ENCODE data around the gene CCN5. TPM values are rescaled to one million over a fixed set of nuclear protein-coding genes. Genes with fewer than 3 reads are reported as not detected.

The CCN5 gene
- total and polyA plus RNA-seq, 2 of the 13 experiments (the other 11 are each of a cell fraction or from before 2014, with no cell fraction given): 0.12 TPM; not detected in 1

DNA sequence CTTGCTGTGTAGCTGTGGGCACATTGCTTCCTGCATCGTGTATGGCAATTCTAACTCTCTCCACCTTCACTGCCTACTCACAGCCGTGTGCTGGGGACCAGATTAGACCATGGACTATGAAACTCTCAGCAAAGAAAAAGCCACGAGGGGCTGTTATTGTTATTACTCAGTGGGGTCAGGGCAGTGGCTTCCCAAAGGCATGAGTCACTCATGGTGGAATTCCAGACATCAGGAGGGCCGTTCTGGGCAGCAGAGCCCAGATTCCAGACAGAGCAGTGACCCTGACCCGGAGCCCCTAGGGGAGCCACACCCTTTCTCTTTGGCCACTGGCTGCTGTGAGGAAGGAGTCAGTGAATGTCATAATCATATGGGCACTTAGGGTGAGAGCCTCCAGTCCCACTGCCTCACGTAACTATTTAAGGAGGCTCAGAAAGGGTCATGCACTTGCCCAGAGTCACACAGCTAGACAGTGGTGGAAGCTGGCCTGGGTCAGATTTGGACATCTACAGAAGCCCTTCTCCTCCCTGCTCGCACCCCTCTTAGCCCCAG is 22.2 kb upstream of the CCN5 start (continued):
- TF ChIP-seq SETDB1 (CRISPR knock-in tag; IDR thresholded peaks at IDR 0.05; ENCODE audit: borderline replicate concordance): no peak
- no peak for TF ChIP-seq ZNF296 (CRISPR knock-in tag; conservative IDR thresholded peaks at IDR 0.05)
- no peak for TF ChIP-seq NR2C2 (CRISPR knock-in tag; IDR thresholded peaks at IDR 0.05; ENCODE audit: borderline replicate concordance)
- TF ChIP-seq ZNF335 (CRISPR knock-in tag; IDR thresholded peaks at IDR 0.05): peak; percentile 41; the same call in 1 of the 2 replicates
- no peak for TF ChIP-seq GTF3A (CRISPR knock-in tag; conservative IDR thresholded peaks at IDR 0.05)
- TF ChIP-seq ZNF747 (CRISPR knock-in tag; IDR thresholded peaks at IDR 0.05; ENCODE audit: borderline replicate concordance): peak; percentile 29; the same call in 1 of the 2 replicates
- TF ChIP-seq, protein P1, sequence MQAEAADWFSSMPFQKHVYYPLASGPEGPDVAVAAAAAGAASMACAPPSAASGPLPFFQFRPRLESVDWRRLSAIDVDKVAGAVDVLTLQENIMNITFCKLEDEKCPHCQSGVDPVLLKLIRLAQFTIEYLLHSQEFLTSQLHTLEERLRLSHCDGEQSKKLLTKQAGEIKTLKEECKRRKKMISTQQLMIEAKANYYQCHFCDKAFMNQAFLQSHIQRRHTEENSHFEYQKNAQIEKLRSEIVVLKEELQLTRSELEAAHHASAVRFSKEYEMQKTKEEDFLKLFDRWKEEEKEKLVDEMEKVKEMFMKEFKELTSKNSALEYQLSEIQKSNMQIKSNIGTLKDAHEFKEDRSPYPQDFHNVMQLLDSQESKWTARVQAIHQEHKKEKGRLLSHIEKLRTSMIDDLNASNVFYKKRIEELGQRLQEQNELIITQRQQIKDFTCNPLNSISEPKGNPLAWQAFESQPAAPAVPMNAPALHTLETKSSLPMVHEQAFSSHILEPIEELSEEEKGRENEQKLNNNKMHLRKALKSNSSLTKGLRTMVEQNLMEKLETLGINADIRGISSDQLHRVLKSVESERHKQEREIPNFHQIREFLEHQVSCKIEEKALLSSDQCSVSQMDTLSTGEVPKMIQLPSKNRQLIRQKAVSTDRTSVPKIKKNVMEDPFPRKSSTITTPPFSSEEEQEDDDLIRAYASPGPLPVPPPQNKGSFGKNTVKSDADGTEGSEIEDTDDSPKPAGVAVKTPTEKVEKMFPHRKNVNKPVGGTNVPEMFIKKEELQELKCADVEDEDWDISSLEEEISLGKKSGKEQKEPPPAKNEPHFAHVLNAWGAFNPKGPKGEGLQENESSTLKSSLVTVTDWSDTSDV (CRISPR knock-in tag; IDR thresholded peaks at IDR 0.05): no peak
- no peak for TF ChIP-seq TAF15 (IDR thresholded peaks at IDR 0.05; ENCODE audit: low read depth, low read length, poor library complexity, severe bottlenecking)
- TF ChIP-seq, protein P2, sequence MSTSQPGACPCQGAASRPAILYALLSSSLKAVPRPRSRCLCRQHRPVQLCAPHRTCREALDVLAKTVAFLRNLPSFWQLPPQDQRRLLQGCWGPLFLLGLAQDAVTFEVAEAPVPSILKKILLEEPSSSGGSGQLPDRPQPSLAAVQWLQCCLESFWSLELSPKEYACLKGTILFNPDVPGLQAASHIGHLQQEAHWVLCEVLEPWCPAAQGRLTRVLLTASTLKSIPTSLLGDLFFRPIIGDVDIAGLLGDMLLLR (CRISPR knock-in tag; IDR thresholded peaks at IDR 0.05): no peak
- TF ChIP-seq TEAD2 (CRISPR knock-in tag; IDR thresholded peaks at IDR 0.05): no peak
- peak; percentile 74 for TF ChIP-seq ELF3 (CRISPR knock-in tag; IDR thresholded peaks at IDR 0.05)
- no peak for TF ChIP-seq ZSCAN30 (CRISPR knock-in tag; IDR thresholded peaks at IDR 0.05)
- TF ChIP-seq ZBTB8A (CRISPR knock-in tag; IDR thresholded peaks at IDR 0.05; ENCODE audit: borderline replicate concordance, low read depth): no peak
- TF ChIP-seq ZNF773 (CRISPR knock-in tag; IDR thresholded peaks at IDR 0.05; ENCODE audit: borderline replicate concordance): no peak
- no peak for TF ChIP-seq RBM39 (IDR thresholded peaks at IDR 0.05; ENCODE audit: low read depth, low read length, poor library complexity, severe bottlenecking)
- no peak for TF ChIP-seq ZNF839 (CRISPR knock-in tag; IDR thresholded peaks at IDR 0.05; ENCODE audit: borderline replicate concordance)
- TF ChIP-seq HDAC1 (CRISPR knock-in tag; IDR thresholded peaks at IDR 0.05): no peak; the same call in 1 of the 2 replicates
- no peak for TF ChIP-seq ZC3H4 (CRISPR knock-in tag; IDR thresholded peaks at IDR 0.05; ENCODE audit: borderline replicate concordance)
- no peak for TF ChIP-seq HNRNPLL (IDR thresholded peaks at IDR 0.05; ENCODE audit: low read depth, low read length, poor library complexity, severe bottlenecking)
- TF ChIP-seq ZNF256 (CRISPR knock-in tag; conservative IDR thresholded peaks at IDR 0.05): no peak
- TF ChIP-seq, protein P3, sequence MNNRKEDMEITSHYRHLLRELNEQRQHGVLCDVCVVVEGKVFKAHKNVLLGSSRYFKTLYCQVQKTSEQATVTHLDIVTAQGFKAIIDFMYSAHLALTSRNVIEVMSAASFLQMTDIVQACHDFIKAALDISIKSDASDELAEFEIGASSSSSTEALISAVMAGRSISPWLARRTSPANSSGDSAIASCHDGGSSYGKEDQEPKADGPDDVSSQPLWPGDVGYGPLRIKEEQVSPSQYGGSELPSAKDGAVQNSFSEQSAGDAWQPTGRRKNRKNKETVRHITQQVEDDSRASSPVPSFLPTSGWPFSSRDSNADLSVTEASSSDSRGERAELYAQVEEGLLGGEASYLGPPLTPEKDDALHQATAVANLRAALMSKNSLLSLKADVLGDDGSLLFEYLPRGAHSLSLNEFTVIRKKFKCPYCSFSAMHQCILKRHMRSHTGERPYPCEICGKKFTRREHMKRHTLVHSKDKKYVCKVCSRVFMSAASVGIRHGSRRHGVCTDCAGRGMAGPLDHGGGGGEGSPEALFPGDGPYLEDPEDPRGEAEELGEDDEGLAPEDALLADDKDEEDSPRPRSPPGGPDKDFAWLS (CRISPR knock-in tag; IDR thresholded peaks at IDR 0.05; ENCODE audit: borderline replicate concordance): no peak
- TF ChIP-seq JUNB (CRISPR knock-in tag; IDR thresholded peaks at IDR 0.05; ENCODE audit: borderline replicate concordance): peak; percentile 56; the same call in 1 of the 2 replicates
- no peak for TF ChIP-seq ZNF30 (CRISPR knock-in tag; IDR thresholded peaks at IDR 0.05)
- TF ChIP-seq NFYB (CRISPR knock-in tag; IDR thresholded peaks at IDR 0.05): no peak
- TF ChIP-seq TBX3 (IDR thresholded peaks at IDR 0.05; ENCODE audit: borderline replicate concordance): no peak
- no peak for TF ChIP-seq ZNF446 (CRISPR knock-in tag; IDR thresholded peaks at IDR 0.05)
- peak; percentile 42 for TF ChIP-seq ASH2L (IDR thresholded peaks at IDR 0.05; ENCODE audit: insufficient read length, low read depth, low read length)
